Ovary (tissue), 3 donors: ENCODE data around the gene RSRC2.

ENCODE experiments used
- EP300 ChIP-seq: sonication (generic); formaldehyde crosslinking; IDR thresholded peaks from one replicate; pipeline ENCODE4 v1.6.1; 2017; ENCODE audit warnings: antibody characterized with exemption
- POLR2A ChIP-seq: fragments of 450-650 bp; IDR thresholded peaks from one replicate; pipeline ENCODE4 v1.6.1; 2017; ENCODE audit warnings: antibody characterized with exemption, mild to moderate bottlenecking, moderate library complexity
- TF ChIP-seq, protein P1 (sequence below), 3 donors: fragments of 450-650 bp in 2 of 3; fragments of 200-600 bp in 1 of 3; IDR thresholded peaks; one replicate each; pipeline versions ENCODE4 v1.5.1 to v1.8.0; 2016 to 2022; ENCODE audit warnings: antibody characterized with exemption in 3 of 3, mild to moderate bottlenecking in 1 of 3
- donor health status: DM: no; HTN: no; CAD: no.

DNA sequence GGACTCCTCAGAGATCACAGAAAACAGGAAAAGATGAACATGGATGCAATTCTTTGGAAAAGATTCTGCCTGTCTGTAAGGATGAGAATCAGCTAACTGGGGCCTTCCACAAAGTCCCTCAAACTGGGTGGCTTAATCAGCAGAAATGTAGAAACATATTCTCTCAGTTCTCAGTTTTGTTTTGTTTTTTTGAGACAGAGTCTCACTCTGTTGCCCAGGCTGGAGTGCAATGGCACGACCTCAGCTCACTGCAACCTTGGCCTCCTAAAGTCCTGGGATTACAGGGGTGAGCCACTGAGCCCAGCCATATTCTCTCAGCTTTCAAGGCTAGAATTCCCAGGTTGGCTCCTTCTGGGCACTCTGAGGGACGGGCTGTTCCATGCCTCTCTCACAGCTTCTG lies 66.1 kb downstream of the RSRC2 start:
- TF ChIP-seq, protein P1, sequence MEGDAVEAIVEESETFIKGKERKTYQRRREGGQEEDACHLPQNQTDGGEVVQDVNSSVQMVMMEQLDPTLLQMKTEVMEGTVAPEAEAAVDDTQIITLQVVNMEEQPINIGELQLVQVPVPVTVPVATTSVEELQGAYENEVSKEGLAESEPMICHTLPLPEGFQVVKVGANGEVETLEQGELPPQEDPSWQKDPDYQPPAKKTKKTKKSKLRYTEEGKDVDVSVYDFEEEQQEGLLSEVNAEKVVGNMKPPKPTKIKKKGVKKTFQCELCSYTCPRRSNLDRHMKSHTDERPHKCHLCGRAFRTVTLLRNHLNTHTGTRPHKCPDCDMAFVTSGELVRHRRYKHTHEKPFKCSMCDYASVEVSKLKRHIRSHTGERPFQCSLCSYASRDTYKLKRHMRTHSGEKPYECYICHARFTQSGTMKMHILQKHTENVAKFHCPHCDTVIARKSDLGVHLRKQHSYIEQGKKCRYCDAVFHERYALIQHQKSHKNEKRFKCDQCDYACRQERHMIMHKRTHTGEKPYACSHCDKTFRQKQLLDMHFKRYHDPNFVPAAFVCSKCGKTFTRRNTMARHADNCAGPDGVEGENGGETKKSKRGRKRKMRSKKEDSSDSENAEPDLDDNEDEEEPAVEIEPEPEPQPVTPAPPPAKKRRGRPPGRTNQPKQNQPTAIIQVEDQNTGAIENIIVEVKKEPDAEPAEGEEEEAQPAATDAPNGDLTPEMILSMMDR (IDR thresholded peaks at IDR 0.05), result no peak
- TF ChIP-seq POLR2A, result no peak
- TF ChIP-seq EP300, result no peak
